ENCODE results near the gene IQGAP2.

Gene IQGAP2

DNA sequence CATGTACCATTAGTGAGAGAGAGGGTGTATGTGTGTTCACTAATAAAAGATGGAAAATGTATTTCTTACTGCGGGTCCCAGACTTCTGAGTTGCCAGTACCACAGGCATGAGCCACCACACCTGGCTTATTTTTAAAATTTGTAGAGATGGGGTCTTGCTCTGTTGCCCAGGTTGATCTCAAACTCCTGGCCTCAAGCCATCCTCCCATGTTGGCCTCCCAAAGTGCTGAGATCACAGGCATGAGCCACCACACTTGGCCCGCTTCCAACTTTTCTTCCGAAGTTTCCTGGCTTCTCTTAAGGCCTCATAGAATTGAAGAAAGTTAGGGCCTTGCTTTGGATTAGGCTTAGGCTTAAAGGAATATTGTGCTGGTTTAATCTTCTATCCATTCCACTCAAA, 260.5 kb downstream of the IQGAP2 start:
- no peak overlapping the region for H3K4me3 ChIP-seq
- no peaks in the 10 kb centered on the region for H3K9me3 ChIP-seq (replicated peaks in 1 of 11)
- no peak for TF ChIP-seq Cebpa-rat (IDR thresholded peaks at IDR 0.05)
- peaks cover 0 to 50% (median 0%) of the 10 kb centered on the region in 11 experiments; a peak in 2 of 22 replicates for H4K20me1 ChIP-seq
- no peaks in the 10 kb centered on the region for H3K4me1 ChIP-seq
- peaks cover 81 to 100% (median 98%) of the 10 kb centered on the region in 11 experiments for H3K36me3 ChIP-seq
- H3K4me2 ChIP-seq = no peak overlapping the region
- no peak overlapping the region for H3K9ac ChIP-seq
- H3K27me3 ChIP-seq = no peaks in the 10 kb centered on the region
- no peak overlapping the region for H3K27ac ChIP-seq

DNA sequence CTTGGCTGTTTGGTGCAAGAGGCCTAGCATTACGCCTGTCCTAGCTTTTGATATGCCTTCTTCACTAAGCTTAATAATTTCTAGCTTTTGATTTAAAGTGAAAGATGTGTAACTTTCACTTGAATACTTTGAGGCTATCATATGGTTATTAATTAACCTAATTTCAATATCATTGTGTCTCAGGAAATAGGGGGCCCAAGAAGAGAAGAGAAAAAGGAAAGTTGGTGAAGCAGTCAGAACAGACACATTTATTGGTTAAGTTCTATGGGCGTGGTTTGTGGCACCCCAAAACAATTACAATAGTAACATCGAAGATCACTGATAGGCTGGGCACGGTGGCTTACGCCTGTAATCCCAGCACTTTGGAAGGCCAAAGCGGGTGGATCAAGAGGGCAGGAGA, 261.0 kb downstream of the IQGAP2 start:
- Histone ChIP-seq H3K27ac (no peak overlapping the region), H3K4me2 (no peak overlapping the region), H3K4me1 (no peaks in the 10 kb centered on the region), H3K9ac (no peak overlapping the region), H3K36me3 (peaks cover 78 to 100% (median 98%) of the 10 kb centered on the region in 11 experiments), H3K4me3 (no peak overlapping the region), H3K27me3 (no peaks in the 10 kb centered on the region), H3K9me3 (replicated peaks in 1 of 11) (no peaks in the 10 kb centered on the region; a peak in 2 of 22 replicates), H4K20me1 (peaks cover 0 to 45% (median 0%) of the 10 kb centered on the region in 11 experiments; a peak in 2 of 22 replicates)
- no peak for TF ChIP-seq Cebpa-rat (IDR thresholded peaks at IDR 0.05)

DNA sequence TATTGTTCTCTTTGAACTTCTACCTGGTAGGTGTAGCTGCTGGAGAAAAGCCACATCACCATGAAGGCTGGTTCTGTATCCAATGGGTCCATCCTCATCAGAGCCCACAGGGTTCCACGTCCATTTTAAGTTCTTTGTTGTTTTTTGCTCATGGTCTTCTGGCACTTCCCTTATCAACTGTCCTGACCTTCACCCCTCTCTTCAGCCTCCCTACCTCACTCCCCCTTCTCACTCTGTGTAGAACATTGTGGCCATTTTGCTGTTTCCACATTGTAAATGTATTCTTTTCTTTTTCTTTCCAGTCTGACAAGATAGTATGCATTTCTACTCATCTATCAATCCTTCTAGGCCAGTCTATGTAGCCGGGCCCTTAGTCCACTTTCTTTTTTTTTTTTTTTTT, 264.4 kb downstream of the IQGAP2 start:
- Histone ChIP-seq H3K27ac (no peak overlapping the region), H4K20me1 (peaks cover 0 to 25% (median 0%) of the 10 kb centered on the region in 11 experiments; a peak in 2 of 22 replicates)

DNA sequence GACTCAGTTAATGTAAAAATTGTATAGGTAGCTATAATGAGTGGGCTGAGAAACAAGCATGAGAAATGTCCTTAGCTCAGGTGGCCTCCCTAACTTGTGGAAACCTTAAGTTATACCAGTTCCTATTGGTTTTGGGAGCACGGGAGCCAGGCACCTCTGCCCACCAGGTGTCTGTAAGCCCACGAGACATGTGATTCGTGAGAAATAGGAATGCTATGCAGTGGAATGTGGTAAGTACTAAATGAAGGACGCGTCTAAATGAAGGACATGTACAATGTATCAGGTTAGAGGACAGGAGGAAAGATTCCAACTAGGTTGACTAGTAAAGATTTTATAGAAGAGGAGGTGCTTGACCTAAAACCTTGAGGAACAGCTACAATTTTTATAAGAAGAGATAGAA, 266.2 kb downstream of the IQGAP2 start:
- no peak for TF ChIP-seq Cebpa-rat (IDR thresholded peaks at IDR 0.05)
- Histone ChIP-seq H3K9ac (no peak overlapping the region), H3K27me3 (no peaks in the 10 kb centered on the region), H3K4me2 (no peak overlapping the region), H3K4me1 (no peaks in the 10 kb centered on the region), H3K9me3 (replicated peaks in 1 of 11) (peaks cover 0 to 5% (median 0%) of the 10 kb centered on the region in 11 experiments; a peak in 2 of 22 replicates), H3K27ac (no peak overlapping the region), H3K36me3 (peaks cover 87 to 100% (median 98%) of the 10 kb centered on the region in 11 experiments), H3K4me3 (no peak overlapping the region), H4K20me1 (peaks cover 0 to 19% (median 0%) of the 10 kb centered on the region in 11 experiments; a peak in 2 of 22 replicates)

More for the DNA sequence above, 264.4 kb downstream of the IQGAP2 start:
- H3K4me2 ChIP-seq = no peak overlapping the region
- H3K4me1 ChIP-seq = no peaks in the 10 kb centered on the region
- peaks cover 0 to 5% (median 0%) of the 10 kb centered on the region in 11 experiments; a peak in 2 of 22 replicates for H3K9me3 ChIP-seq (replicated peaks in 1 of 11)
- H3K27me3 ChIP-seq = no peaks in the 10 kb centered on the region
- H3K4me3 ChIP-seq = no peak overlapping the region
- H3K36me3 ChIP-seq = peaks cover 88 to 100% (median 98%) of the 10 kb centered on the region in 11 experiments
- H3K9ac ChIP-seq = no peak overlapping the region
- TF ChIP-seq Cebpa-rat (IDR thresholded peaks at IDR 0.05) = no peak

DNA sequence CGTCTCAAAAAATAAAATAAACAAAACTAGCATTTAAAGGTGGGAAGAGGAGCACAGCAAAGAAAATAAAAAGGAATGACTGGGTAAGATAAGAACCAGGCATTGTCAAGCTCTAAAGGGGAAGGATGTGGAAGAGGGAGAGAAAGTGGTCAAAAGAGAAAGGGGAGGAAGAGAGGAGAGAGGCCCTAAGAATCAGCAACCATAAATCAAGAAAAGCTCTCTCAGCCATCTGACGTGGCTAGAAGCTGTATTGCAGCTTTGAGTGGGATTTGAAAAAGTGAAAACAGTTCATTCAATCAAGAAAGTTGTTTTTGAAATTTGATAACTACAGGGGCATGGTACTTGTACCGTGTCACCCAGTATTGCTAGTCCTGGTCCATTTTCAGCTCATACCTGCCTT, 267.4 kb downstream of the IQGAP2 start:
- Histone ChIP-seq H3K27ac (no peak overlapping the region), H3K4me3 (no peak overlapping the region), H4K20me1 (peaks cover 0 to 19% (median 0%) of the 10 kb centered on the region in 11 experiments; a peak in 2 of 22 replicates), H3K4me2 (no peak overlapping the region), H3K9me3 (replicated peaks in 1 of 11) (peaks cover 0 to 5% (median 0%) of the 10 kb centered on the region in 11 experiments; a peak in 2 of 22 replicates), H3K27me3 (no peaks in the 10 kb centered on the region), H3K36me3 (peaks cover 89 to 100% (median 98%) of the 10 kb centered on the region in 11 experiments), H3K4me1 (no peaks in the 10 kb centered on the region), H3K9ac (no peak overlapping the region)
- TF ChIP-seq Cebpa-rat (IDR thresholded peaks at IDR 0.05) = no peak

DNA sequence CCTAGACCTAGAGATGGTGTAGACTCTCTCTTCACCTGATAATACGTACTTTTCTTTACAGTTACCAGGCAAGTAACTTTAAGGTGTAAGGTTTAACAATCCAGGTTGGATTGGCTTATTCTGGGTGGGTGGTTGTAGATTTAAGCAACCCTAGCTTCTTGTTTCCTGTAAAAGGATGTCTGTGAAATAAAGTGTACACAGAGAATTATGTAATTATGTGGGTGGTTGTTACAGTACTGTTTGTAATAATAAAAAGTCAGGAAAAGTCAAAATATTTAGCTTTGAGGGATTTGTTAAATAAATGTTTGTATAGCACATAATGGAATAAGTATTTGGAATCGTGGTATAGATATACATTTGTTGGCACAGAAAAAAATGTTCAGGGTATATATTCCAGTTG, 269.2 kb downstream of the IQGAP2 start:
- no peak overlapping the region for H3K27ac ChIP-seq
- no peaks in the 10 kb centered on the region for H3K27me3 ChIP-seq
- peaks cover 90 to 100% (median 98%) of the 10 kb centered on the region in 11 experiments for H3K36me3 ChIP-seq
- peaks cover 0 to 18% (median 0%) of the 10 kb centered on the region in 11 experiments; a peak in 2 of 22 replicates for H4K20me1 ChIP-seq
- no peak overlapping the region for H3K4me3 ChIP-seq
- H3K4me1 ChIP-seq = no peaks in the 10 kb centered on the region
- H3K9me3 ChIP-seq (replicated peaks in 1 of 11) = peaks cover 0 to 5% (median 0%) of the 10 kb centered on the region in 11 experiments; a peak in 2 of 22 replicates
- H3K9ac ChIP-seq = no peak overlapping the region
- TF ChIP-seq Cebpa-rat (IDR thresholded peaks at IDR 0.05) = no peak
- H3K4me2 ChIP-seq = no peak overlapping the region

DNA sequence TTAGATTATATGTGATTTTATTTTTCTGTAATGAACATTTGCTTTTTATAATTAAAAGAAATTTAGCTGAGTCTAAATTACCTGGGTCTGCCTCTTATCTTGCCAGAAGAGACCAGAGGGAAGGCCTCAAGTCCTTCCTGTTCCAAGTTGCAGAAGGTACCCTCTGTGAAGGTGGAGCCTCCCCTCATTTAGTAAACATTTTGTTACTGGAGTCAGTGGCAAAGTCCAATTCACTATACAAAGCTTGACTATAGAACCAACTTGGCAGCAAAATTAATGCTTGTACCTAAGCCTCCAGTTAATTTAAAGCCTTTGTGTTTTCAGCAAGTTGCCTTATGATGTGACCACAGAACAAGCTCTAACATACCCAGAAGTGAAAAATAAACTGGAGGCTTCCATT, 270.0 kb downstream of the IQGAP2 start:
- Histone ChIP-seq H3K4me1 (no peaks in the 10 kb centered on the region), H3K36me3 (peaks cover 90 to 100% (median 98%) of the 10 kb centered on the region in 11 experiments), H3K4me3 (no peak overlapping the region), H3K9me3 (replicated peaks in 1 of 11) (peaks cover 0 to 5% (median 0%) of the 10 kb centered on the region in 11 experiments; a peak in 2 of 22 replicates), H3K27ac (no peak overlapping the region), H3K27me3 (no peaks in the 10 kb centered on the region), H3K9ac (no peak overlapping the region), H3K4me2 (no peak overlapping the region), H4K20me1 (peaks cover 0 to 10% (median 0%) of the 10 kb centered on the region in 11 experiments; a peak in 2 of 22 replicates)
- no peak for TF ChIP-seq Cebpa-rat (IDR thresholded peaks at IDR 0.05)

DNA sequence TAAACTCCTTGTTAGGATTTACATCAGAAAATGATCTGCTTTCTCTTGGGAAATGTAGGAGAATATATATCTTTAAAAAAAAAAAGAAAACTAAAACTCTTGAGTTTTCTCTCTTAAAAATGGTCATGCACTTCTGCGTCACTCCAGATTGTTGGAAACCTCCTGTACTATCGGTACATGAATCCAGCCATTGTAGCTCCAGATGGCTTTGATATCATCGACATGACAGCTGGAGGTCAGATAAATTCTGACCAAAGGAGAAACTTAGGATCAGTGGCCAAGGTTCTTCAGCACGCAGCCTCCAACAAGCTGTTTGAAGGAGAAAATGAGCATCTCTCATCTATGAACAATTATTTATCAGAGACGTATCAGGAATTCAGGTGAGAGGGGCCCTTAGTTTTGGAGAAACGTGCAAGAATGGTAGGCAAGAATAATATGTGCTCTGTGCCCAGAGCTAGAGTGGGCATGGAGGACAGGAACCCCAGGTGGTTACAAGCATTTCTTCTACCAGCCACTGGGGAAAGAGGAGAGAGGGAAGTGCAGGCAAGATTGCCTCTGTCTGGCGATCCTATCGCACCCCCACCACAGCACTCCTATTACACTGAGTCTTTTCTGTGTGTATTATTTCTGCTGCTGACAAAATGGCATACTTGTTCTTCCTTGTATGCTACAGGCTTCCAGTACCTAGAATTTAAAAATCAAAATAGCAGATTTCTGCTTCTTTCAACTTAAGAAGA, 271.4 kb downstream of the IQGAP2 start:
- H3K4me2 ChIP-seq = no peak overlapping the region
- H3K36me3 ChIP-seq = peaks cover 97 to 100% (median 99%) of the 10 kb centered on the region in 11 experiments
- peaks cover 0 to 10% (median 0%) of the 10 kb centered on the region in 11 experiments; a peak in 2 of 22 replicates for H4K20me1 ChIP-seq
- H3K9ac ChIP-seq = no peak overlapping the region
- H3K4me1 ChIP-seq = no peaks in the 10 kb centered on the region
- H3K27me3 ChIP-seq = no peaks in the 10 kb centered on the region
- H3K27ac ChIP-seq = no peak overlapping the region
- H3K4me3 ChIP-seq = no peak overlapping the region
- H3K9me3 ChIP-seq (replicated peaks in 1 of 11) = peaks cover 0 to 5% (median 0%) of the 10 kb centered on the region in 11 experiments; a peak in 2 of 22 replicates
- TF ChIP-seq Cebpa-rat (IDR thresholded peaks at IDR 0.05) = no peak

DNA sequence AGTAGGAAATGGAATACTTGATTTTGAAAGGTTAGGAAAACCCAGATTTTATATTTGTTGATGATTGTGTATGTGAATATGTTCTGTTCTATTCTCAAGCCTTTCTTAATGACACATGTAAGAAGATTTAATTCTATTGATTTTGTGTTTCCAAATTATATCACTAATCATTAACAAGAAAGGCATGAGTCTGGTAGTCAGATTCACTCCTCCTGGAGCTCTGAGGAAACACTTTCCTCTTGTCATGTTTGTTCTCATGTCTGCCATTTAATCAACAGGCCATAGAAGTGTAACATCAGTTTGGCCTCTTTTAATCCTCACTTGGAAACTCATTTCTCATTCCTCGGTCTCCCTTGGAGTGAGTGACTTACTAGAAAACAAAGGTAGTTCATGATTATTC, 272.3 kb downstream of the IQGAP2 start:
- no peak for TF ChIP-seq Cebpa-rat (IDR thresholded peaks at IDR 0.05)
- H4K20me1 ChIP-seq = peaks cover 0 to 10% (median 0%) of the 10 kb centered on the region in 11 experiments; a peak in 2 of 22 replicates
- peaks cover 93 to 100% (median 99%) of the 10 kb centered on the region in 11 experiments for H3K36me3 ChIP-seq
- no peaks in the 10 kb centered on the region for H3K27me3 ChIP-seq
- H3K4me2 ChIP-seq = no peak overlapping the region
- no peaks in the 10 kb centered on the region for H3K4me1 ChIP-seq
- no peak overlapping the region for H3K4me3 ChIP-seq
- no peak overlapping the region for H3K9ac ChIP-seq
- H3K27ac ChIP-seq = no peak overlapping the region
- H3K9me3 ChIP-seq (replicated peaks in 1 of 11) = no peaks in the 10 kb centered on the region
